Bronchial epithelial cell (primary cell): ENCODE measurements around the gene BCAR3. TPM values are rescaled to one million over a fixed set of nuclear protein-coding genes. Genes with fewer than 3 reads are reported as not detected.
A peak's percentile ranks its signal among the peaks of the same experiment; 100 is the strongest.
"Not testable (repeated sequence)": the region's sequence is repeated elsewhere in the genome, so short reads cannot be mapped to it uniquely, and the experiment has no call there.

ENCODE experiments used
- DNase-seq: peaks from one replicate; pipeline ENCODE4 v3.0.0-alpha.2; 2010; ENCODE audit warnings: low read depth
- FAIRE-seq: peaks from 2 replicates; lab custom pipeline; 2011; peaks lifted over from hg19 to GRCh38; lab: Jason Lieb, UNC
- H3K27me3 ChIP-seq: 2 replicates; pipeline ENCODE4 v1.5.1; 2011; ENCODE audit warnings: low read length; ENCODE audit not compliant: control insufficient read depth, insufficient read depth
- H3K36me3 ChIP-seq: 2 replicates; pipeline ENCODE4 v1.5.1; 2011; ENCODE audit warnings: low read length; ENCODE audit not compliant: control insufficient read depth, insufficient read depth
- H3K4me3 ChIP-seq: 2 replicates; pipeline ENCODE4 v1.5.1; 2011; ENCODE audit warnings: mild to moderate bottlenecking, low read depth, low read length, control low read depth
- total RNA-seq: library from RNA; depleted of rRNA; stranded (reverse); fragments of >200 nt; gene quantifications from 2 replicates; pipeline ENCODE4 v1.2.1, GENCODE V29; 2014
- TF ChIP-seq, protein P1 (sequence below): IDR thresholded peaks from 2 replicates; pipeline ENCODE4 v1.5.1; 2011; ENCODE audit warnings: mild to moderate bottlenecking, moderate library complexity, low read length, control low read depth, inconsistent platforms; ENCODE audit not compliant: insufficient read depth, severe bottlenecking

The BCAR3 gene
- total RNA-seq, 1 donor from 2014 or later: 69.5 TPM

DNA sequence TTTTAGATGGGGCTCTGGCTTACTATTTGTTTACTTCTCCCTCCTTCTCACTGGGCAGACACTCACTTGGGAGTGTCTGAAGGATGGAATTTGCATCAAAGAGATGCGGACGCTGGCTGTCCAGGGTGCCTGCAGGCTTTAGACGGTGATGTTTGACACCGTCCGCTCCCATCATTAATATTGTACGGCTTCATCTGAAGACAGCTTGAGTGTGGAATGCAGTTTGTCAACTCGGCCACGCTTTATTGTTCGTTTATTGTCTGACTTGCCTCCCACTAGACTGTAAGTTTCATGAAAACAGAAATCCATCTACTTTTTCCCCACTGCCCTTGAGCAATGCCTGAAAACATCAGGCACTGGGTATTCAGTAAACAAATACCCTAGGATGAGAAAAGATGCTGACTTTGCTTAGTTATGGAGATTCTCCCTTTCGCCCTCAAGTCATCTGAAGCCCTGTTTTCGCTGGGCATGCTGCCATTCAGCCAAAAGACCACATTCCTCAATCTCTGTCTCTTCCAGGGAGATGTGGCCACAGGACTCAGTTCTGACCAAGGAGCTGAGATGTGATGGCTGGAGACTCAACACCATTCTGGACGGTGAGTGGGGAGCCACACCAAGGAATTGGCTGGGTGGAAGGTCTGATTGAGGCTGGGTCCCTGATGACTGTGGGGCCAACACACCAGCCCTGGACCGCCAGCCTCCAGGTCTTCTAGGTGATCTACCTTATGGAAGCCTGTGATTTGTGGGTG is 87.6 kb downstream of the BCAR3 start:
- Histone ChIP-seq H3K36me3 (peaks cover 20% of the 10 kb centered on the region), H3K4me3 (no peak overlapping the region), H3K27me3 (no peaks in the 10 kb centered on the region)
- DNase-seq: no peak
- FAIRE-seq: peak; percentile 18
- TF ChIP-seq, protein P1, sequence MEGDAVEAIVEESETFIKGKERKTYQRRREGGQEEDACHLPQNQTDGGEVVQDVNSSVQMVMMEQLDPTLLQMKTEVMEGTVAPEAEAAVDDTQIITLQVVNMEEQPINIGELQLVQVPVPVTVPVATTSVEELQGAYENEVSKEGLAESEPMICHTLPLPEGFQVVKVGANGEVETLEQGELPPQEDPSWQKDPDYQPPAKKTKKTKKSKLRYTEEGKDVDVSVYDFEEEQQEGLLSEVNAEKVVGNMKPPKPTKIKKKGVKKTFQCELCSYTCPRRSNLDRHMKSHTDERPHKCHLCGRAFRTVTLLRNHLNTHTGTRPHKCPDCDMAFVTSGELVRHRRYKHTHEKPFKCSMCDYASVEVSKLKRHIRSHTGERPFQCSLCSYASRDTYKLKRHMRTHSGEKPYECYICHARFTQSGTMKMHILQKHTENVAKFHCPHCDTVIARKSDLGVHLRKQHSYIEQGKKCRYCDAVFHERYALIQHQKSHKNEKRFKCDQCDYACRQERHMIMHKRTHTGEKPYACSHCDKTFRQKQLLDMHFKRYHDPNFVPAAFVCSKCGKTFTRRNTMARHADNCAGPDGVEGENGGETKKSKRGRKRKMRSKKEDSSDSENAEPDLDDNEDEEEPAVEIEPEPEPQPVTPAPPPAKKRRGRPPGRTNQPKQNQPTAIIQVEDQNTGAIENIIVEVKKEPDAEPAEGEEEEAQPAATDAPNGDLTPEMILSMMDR: no peak

DNA sequence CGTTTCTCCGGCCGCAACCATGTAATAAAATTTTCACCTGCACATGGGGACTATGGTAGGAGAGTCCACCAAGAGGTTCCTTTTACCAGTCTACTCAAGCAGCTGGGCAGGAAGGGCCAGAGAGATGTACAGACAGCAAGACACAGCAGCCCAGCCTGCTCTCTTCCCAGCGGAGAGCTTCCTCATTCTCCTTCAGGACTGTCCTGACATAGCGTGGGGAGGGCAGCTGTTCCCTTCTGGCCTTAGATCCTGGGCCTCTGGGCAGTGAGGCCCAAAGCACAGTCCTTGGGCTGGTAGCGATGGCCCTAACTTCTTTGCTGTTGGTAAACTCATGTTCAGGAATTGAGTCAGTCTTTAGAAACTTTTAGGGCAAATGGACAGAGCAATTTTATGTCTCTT is 89.1 kb downstream of the BCAR3 start:
- H3K36me3 ChIP-seq: peaks cover 32% of the 10 kb centered on the region
- FAIRE-seq (no peak), DNase-seq (no peak)
- TF ChIP-seq, protein P1: no peak
- H3K27me3 ChIP-seq: no peaks in the 10 kb centered on the region
- no peak overlapping the region for H3K4me3 ChIP-seq

DNA sequence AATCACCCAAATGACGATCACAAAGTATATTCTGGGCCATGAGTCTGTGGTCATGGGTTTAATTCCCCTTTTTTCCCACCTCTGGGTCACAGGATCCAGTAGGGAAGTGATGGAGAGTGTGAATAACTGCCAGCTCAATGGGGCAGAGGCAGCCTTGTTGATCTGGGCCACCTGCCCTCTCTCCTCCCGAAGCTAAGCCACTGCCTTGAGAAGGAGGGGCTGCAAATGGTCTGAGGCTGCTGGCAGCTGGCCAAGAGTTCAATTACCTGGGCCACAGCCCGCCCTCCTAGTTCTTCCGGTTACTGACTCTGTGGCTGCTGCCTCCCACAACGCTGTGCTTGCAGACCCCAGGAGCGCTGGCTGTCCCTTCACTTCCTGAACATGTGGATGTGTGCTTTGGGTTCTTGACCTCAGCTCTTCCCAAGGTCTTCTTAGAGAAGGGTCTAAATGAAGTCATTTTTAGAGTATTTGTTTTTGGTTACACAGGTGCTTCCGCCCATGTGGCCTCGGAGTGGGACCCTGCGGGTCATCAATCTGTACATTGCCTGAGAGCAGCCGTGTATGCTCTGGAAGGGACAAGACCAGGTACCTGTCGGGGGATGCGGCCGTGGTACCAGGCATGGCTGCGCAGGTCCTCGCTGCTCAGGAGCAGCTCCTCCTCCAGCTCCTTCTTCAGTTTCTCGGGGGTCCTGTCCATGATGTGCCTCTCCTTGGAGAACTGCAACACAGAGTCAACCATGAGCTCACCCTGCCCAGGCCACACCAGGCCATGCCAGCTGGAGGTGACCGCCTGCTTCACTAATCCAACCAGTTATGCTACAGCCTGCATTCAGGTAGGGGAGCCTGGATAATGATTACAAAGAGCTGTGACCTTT is 89.7 kb downstream of the BCAR3 start:
- TF ChIP-seq, protein P1: no peak
- DNase-seq (no peak), FAIRE-seq (no peak)
- H3K36me3 ChIP-seq: peaks cover 35% of the 10 kb centered on the region
- no peak overlapping the region for H3K4me3 ChIP-seq
- no peaks in the 10 kb centered on the region for H3K27me3 ChIP-seq

DNA sequence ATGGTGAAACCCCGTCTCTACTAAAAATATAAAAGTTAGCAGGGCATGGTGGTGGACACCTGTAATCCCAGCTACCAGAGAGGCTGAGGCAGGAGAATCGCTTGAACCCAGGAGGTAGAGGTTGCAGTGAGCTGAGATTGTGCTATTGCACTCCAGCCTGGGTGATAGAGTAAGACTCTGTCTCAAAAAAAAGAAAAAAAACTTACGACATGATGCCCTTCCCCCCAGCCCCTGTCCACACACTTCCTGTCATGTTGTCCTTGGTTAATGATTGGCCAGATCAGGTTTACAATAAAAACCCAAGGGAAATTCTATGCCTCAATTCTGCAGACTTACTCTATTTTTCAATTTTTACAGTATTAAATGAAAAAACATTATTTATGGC is 90.4 kb downstream of the BCAR3 start:
- peaks cover 36% of the 10 kb centered on the region for H3K36me3 ChIP-seq
- not testable (repeated sequence) for H3K4me3 ChIP-seq, FAIRE-seq, DNase-seq, H3K27me3 ChIP-seq

DNA sequence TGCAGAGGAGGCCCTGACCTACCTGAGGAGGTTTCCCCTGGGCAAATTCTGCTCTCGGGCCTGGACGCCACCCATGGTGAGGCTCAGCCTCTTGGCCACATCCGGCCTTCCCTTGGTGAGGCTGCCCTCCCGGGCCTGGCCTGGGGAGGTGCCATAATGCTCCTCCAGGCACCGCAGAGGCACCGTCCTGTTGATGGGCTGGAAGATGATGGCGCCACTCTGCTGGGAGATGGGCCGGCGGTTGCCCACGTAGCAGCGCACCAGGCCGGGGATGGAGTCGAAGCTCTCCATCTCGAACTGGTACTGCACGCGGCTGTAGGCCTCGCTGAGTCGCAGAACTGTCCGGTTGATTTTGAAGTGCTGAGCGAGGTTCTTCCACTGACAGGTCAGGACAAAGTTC is 92.7 kb downstream of the BCAR3 start:
- no peak for DNase-seq
- FAIRE-seq: no peak
- peaks cover 42% of the 10 kb centered on the region for H3K36me3 ChIP-seq
- no peak overlapping the region for H3K4me3 ChIP-seq
- TF ChIP-seq, protein P1: no peak
- H3K27me3 ChIP-seq: no peaks in the 10 kb centered on the region

DNA sequence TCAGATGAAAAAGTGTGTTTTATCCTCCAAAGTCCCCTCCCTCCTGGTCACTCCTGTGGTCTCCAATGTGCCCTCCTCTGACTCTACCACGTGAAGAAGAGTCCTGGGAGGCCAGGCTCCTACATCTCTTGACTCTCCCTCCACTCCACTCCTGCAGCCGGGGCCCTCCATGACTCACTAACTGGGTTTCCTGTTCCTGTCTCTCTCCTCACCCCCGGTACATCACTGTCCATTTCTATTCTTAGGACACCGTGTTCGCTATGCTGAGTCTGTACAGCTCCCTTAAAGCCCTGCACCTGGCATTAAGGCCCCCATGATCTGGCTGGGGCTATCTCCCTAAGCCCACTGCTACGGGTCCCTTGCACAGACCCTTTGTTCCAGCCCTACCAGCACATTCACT is 93.4 kb downstream of the BCAR3 start:
- FAIRE-seq: no peak
- TF ChIP-seq, protein P1: no peak
- DNase-seq: no peak
- Histone ChIP-seq H3K27me3 (no peaks in the 10 kb centered on the region), H3K4me3 (no peak overlapping the region), H3K36me3 (peaks cover 45% of the 10 kb centered on the region)
